Mononuclear cell (primary cell): ENCODE results near the gene MEGF6. TPM values are rescaled to one million over a fixed set of nuclear protein-coding genes. Genes with fewer than 3 reads are reported as not detected.

Experiments
- H3K27me3 ChIP-seq: 2 replicates; pipeline ENCODE4 v1.6.0; 2011; ENCODE audit warnings: low read length, control low read depth; ENCODE audit not compliant: insufficient read depth
- H3K4me1 ChIP-seq: 2 replicates; pipeline ENCODE4 v1.5.1; 2011; ENCODE audit warnings: mild to moderate bottlenecking, low read length, control low read depth; ENCODE audit not compliant: insufficient read depth
- H3K4me3 ChIP-seq: 2 replicates; pipeline ENCODE4 v1.5.1; 2011; ENCODE audit warnings: mild to moderate bottlenecking, low read length, moderate library complexity
- H3K9me3 ChIP-seq: 2 replicates; pipeline ENCODE4 v1.5.1; 2011; ENCODE audit warnings: low read depth, mild to moderate bottlenecking, control low read depth, low read length
- total RNA-seq: library from RNA; depleted of rRNA; stranded (reverse); fragments of >200 nt; gene quantifications from one replicate; pipeline ENCODE4 v1.2.3, GENCODE V29; 2012

The MEGF6 gene
- total RNA-seq, 1 donor = 16.2 TPM

DNA sequence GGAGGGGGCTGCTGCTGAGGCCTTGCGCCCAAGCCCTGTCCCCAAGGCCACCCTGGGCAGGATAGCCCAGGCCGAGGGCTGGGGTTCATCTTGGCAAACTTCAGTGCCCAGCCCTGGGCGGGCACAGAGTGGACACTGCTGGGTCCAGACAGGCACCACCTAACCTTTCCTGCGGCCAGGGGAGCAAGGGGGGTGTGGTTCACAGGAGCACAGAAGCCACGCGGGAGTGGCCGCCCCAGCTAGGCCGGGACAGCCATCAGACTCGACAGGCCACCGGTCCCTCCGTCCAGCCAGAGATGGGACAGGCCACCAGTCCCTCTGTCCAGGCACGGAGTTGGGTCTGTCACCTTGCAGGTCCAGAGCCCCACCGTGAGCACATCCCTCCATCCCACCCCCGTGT is 127.9 kb downstream of the MEGF6 start:
- Histone ChIP-seq H3K27me3 (no peaks in the 10 kb centered on the region), H3K4me1 (no peaks in the 10 kb centered on the region), H3K4me3 (no peak overlapping the region), H3K9me3 (no peaks in the 10 kb centered on the region)

DNA sequence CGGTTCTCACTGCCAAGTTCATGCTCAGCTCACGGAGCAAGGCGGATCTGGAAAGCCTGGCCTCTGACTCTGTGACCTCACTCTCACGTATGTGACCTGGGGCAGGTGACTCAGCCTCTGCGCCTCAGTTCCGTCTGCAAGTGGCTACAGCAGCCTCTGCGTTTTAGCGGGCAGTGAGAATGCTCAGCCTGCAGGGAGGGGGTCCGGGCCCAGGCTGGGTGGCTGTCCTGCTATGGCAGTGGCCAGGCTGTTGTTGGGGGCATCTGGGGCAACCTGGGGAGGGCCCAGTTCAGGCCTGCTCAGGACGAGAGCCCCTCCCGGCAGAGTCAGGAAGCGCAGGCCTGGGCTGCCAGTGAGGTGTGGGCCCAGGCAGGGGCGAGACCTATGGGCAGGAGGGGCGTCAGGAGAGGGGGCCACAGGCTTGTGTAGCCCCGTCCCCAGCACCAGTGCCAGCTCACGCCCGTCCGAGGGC is 128.9 kb downstream of the MEGF6 start:
- Histone ChIP-seq H3K4me1 (no peaks in the 10 kb centered on the region), H3K4me3 (no peak overlapping the region), H3K9me3 (no peaks in the 10 kb centered on the region), H3K27me3 (no peaks in the 10 kb centered on the region)

GRCh38 chr1:3481836-3482375 is 129.4 kb downstream of the MEGF6 start:
- Histone ChIP-seq H3K27me3 (no peaks in the 10 kb centered on the region), H3K4me1 (no peaks in the 10 kb centered on the region), H3K9me3 (no peaks in the 10 kb centered on the region), H3K4me3 (no peak overlapping the region)

- Histone ChIP-seq H3K9me3 (no peaks in the 10 kb centered on the region), H3K4me3 (no peak overlapping the region), H3K27me3 (no peaks in the 10 kb centered on the region), H3K4me1 (no peaks in the 10 kb centered on the region)
Measured at GRCh38 chr1:3481046-3481445, 130.3 kb downstream of the MEGF6 start.

GRCh38 chr1:3480369-3480719 is 131.0 kb downstream of the MEGF6 start:
- no peaks in the 10 kb centered on the region for H3K4me1 ChIP-seq
- H3K4me3 ChIP-seq = no peak overlapping the region
- H3K9me3 ChIP-seq = no peaks in the 10 kb centered on the region
- H3K27me3 ChIP-seq = no peaks in the 10 kb centered on the region

DNA sequence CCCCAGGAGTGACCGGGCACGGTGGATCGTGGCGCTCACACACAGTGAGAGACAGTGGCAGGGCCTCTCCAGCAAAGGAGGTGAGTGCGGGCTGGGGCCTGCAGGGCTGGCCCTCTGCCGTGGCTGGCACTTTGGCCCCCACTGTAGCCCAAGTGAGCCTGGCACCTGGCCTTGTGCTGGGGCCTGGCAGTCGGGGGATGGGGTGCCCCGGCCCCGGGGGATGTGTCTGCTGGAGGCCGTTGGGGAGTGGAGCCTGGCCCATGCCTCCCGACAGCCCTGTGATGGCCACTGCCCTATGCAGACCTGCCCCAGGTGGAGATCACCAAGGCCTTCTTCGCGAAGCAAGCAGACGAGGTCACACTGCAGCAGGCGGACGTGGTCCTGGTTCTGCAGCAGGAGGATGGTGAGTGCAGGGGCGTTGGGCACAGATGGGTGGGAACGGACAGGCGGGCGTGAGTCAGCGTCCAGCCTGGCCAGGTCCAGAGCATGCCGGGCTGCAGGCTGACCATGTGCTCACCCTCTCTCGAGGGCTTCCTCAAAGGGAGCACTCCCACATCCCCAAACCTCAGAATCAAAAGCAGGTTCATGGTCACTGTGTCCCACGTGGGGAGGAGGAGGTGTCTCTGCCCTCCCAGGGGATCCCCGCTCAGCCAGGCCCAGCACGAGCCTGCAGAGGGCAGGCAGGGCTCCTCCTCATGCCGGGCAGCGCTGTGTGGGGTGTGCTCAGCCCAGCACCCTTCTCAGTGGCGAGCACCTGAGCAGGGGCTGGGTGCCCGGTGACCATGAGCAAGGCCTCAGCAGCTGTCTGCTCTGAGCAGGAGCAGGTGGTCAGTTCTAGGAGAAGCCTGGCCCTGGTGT is 131.6 kb downstream of the MEGF6 start:
- no peaks in the 10 kb centered on the region for H3K4me1 ChIP-seq
- no peaks in the 10 kb centered on the region for H3K27me3 ChIP-seq
- H3K4me3 ChIP-seq = no peak overlapping the region
- no peaks in the 10 kb centered on the region for H3K9me3 ChIP-seq

DNA sequence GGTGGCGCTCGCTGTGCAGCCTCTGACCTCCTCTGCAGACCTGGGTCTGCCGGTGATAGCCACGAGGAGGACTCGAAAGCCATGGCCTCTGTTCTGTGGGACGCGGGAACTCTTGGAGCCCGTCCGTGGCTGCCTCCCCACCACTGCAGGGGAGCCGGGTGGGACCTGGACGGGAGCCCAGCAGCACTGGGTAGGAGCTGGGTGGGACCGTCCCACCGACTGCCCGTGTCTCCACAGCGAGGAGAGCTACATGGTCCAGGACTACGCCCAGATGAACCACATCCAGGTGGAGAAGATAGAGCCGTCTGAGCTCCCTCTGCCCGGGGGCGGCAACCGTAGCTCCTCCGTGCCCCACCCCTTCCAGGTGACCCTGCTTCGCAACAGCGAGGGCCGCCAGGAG is 133.1 kb downstream of the MEGF6 start:
- Histone ChIP-seq H3K4me3 (no peak overlapping the region), H3K4me1 (no peaks in the 10 kb centered on the region), H3K27me3 (no peaks in the 10 kb centered on the region), H3K9me3 (no peaks in the 10 kb centered on the region)

DNA sequence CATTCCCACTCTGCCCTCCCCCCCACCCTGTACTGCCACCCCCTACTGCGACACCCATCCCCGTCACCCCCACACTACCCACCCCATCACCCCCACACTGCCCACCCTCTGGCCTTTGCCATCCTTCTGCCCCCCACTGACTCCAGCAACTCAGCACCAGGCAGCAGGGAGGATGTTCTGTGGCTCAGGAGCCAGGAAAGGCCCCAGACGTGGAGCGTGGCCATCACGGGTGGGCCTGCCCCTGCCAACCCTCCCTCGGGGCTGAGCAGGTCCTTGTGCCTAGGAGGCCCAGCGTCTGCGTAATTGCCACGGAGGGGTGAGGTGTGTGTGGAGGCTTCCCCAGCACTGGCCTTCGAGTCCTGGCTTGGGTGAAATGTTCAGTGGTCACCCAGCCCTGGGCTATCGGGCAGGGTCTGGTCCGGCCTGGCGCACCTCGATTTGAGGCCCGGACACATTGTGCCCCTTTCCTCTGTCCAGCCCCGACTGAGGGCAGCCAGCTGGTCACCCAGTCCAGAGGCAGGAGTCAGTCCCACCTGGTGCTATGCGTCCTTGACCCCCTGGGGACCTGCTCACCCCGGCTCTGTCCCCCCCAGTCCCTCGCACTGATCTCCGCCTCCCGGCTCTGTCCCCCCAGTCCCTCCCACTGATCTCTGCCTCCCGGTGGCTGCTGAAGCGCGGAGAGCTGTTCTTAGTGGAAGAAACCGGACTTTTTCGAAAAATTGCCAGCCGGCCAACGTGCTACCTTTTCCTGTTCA is 133.9 kb downstream of the MEGF6 start:
- Histone ChIP-seq H3K4me1 (no peaks in the 10 kb centered on the region), H3K4me3 (no peak overlapping the region), H3K9me3 (no peaks in the 10 kb centered on the region), H3K27me3 (no peaks in the 10 kb centered on the region)

DNA sequence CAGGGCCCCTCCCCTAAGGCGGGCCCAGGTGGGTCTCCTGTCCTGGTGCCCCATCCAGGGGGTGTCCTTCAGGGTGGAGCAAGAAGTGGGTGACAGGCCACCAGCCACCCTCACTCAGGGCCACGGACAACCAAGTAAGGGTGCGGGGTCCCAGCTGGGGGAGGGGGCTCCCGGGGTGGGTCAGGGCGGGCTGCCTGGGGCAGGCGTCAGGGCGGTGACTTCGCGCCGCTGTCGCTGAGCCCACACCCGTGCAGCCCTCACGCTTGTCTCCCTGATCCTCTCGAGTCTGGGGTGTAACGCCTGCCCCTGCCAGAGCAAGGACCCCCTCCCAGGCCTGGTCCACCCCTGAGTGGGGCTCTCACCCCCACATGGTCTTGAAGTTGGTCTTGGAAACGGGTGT is 134.6 kb downstream of the MEGF6 start:
- H3K4me1 ChIP-seq = no peaks in the 10 kb centered on the region

GRCh38 chr1:3475839-3476573 is 135.3 kb downstream of the MEGF6 start:
- Histone ChIP-seq H3K4me3 (no peak overlapping the region), H3K27me3 (no peaks in the 10 kb centered on the region), H3K9me3 (no peaks in the 10 kb centered on the region), H3K4me1 (no peaks in the 10 kb centered on the region)

More for the DNA sequence above, 134.6 kb downstream of the MEGF6 start:
- H3K4me3 ChIP-seq = no peak overlapping the region
- H3K27me3 ChIP-seq = no peaks in the 10 kb centered on the region
- no peaks in the 10 kb centered on the region for H3K9me3 ChIP-seq

GRCh38 chr1:3474421-3474820 is 136.9 kb downstream of the MEGF6 start:
- no peaks in the 10 kb centered on the region for H3K9me3 ChIP-seq
- no peak overlapping the region for H3K4me3 ChIP-seq
- no peaks in the 10 kb centered on the region for H3K27me3 ChIP-seq

GRCh38 chr1:3474016-3474415 is 137.3 kb downstream of the MEGF6 start:
- no peak overlapping the region for H3K4me3 ChIP-seq
- no peaks in the 10 kb centered on the region for H3K9me3 ChIP-seq
- no peaks in the 10 kb centered on the region for H3K4me1 ChIP-seq
- no peaks in the 10 kb centered on the region for H3K27me3 ChIP-seq

More at GRCh38 chr1:3474421-3474820, 136.9 kb downstream of the MEGF6 start:
- no peaks in the 10 kb centered on the region for H3K4me1 ChIP-seq

DNA sequence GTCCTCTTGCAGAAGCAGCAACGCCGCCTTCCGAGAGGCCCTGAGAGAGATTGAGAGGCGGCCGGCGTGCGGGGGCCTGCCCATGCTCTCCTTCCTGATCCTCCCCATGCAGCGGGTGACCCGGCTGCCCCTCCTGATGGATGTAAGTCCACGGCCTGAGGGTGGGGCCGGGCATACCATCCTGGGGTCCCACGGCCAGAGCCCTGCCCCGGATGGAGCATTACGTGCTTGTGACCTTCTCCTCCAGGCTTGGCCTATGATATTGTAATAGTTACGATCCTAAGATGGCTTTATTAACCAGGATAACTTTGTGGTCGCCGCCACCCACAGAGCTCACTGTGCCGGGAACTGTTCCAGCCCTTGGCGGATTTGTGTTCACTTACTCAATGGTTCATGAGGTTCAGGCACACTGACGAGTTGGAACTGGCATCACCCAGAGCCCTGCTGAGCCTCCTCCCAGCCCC is 137.9 kb downstream of the MEGF6 start:
- no peaks in the 10 kb centered on the region for H3K9me3 ChIP-seq
- H3K4me3 ChIP-seq = no peak overlapping the region
- no peaks in the 10 kb centered on the region for H3K4me1 ChIP-seq

GRCh38 chr1:3472906-3473305 is 138.4 kb downstream of the MEGF6 start:
- H3K27me3 ChIP-seq = no peaks in the 10 kb centered on the region
- H3K9me3 ChIP-seq = no peaks in the 10 kb centered on the region
- H3K4me1 ChIP-seq = no peaks in the 10 kb centered on the region
- no peak overlapping the region for H3K4me3 ChIP-seq

More for the DNA sequence above, 137.9 kb downstream of the MEGF6 start:
- no peaks in the 10 kb centered on the region for H3K27me3 ChIP-seq
